HepG2 (cell line): ENCODE results near the gene RNF10. TPM values are rescaled to one million over a fixed set of nuclear protein-coding genes. Genes with fewer than 3 reads are reported as not detected.
A peak's percentile ranks its signal among the peaks of the same experiment; 100 is the strongest.

Experiments used
- ATF4 ChIP-seq, 2 experiments: fragments of 450-650 bp in 1 of 2; sonication (generic) in 1 of 2; formaldehyde crosslinking; IDR thresholded peaks; 2 replicates each; pipeline versions ENCODE4 v1.5.0 to v1.8.0; 2020 to 2022; ENCODE audit warnings: mild to moderate bottlenecking in 1 of 2, missing genetic modification reagents in 1 of 2
- FOXA3 ChIP-seq: IDR thresholded peaks from 2 replicates; pipeline ENCODE4 v1.6.1; 2016; ENCODE audit warnings: missing genetic modification reagents, missing compliant biosample characterization
- FOXJ3 ChIP-seq: sonication (generic); formaldehyde crosslinking; IDR thresholded peaks from 2 replicates; pipeline ENCODE4 v1.4.0; 2020; ENCODE audit warnings: missing genetic modification reagents, mild to moderate bottlenecking, borderline replicate concordance
- HCFC1 ChIP-seq: fragments of 150-350 bp; IDR thresholded peaks from 2 replicates; pipeline ENCODE4 v1.6.1; 2014; ENCODE audit warnings: low read depth, low read length
- HOXA5 ChIP-seq: sonication (generic); formaldehyde crosslinking; IDR thresholded peaks from 2 replicates; pipeline ENCODE4 v1.4.0; 2020; ENCODE audit warnings: missing genetic modification reagents
- JUND ChIP-seq: sonication (generic); formaldehyde crosslinking; IDR thresholded peaks from 2 replicates; pipeline ENCODE4 v1.8.0; 2022; ENCODE audit warnings: mild to moderate bottlenecking, missing genetic modification reagents
- KLF6 ChIP-seq: IDR thresholded peaks from 2 replicates; pipeline ENCODE4 v1.8.0; 2016; ENCODE audit warnings: missing biosample characterization, missing genetic modification reagents
- NR2F1 ChIP-seq, 2 experiments: fragments of 450-650 bp in 1 of 2; formaldehyde crosslinking in 1 of 2; IDR thresholded peaks; 2 replicates each; pipeline versions ENCODE4 v1.5.0 to v1.6.1; 2016 to 2020; ENCODE audit warnings: mild to moderate bottlenecking in 1 of 2, missing compliant biosample characterization in 1 of 2, missing genetic modification reagents in 1 of 2, moderate library complexity in 1 of 2
- REST ChIP-seq, 2 experiments: IDR thresholded peaks; 2 replicates each; pipeline ENCODE4 v1.6.1; 2011 to 2012; ENCODE audit warnings: low read length in 2 of 2, borderline replicate concordance in 1 of 2, low read depth in 1 of 2, mild to moderate bottlenecking in 1 of 2, moderate library complexity in 1 of 2
- SIN3A ChIP-seq: IDR thresholded peaks from 2 replicates; pipeline ENCODE4 v1.6.1; 2011; ENCODE audit warnings: low read depth, mild to moderate bottlenecking, control low read depth, low read length, borderline replicate concordance
- SMC3 ChIP-seq: IDR thresholded peaks from 2 replicates; pipeline ENCODE4 v1.6.1; 2011; ENCODE audit warnings: low read length, improper control_type of control experiment
- SMYD3 ChIP-seq: sonication (generic); formaldehyde crosslinking; IDR thresholded peaks from 2 replicates; pipeline ENCODE4 v1.8.1; 2023; ENCODE audit warnings: mild to moderate bottlenecking, missing genetic modification reagents
- ZMYM4 ChIP-seq: sonication (generic); formaldehyde crosslinking; IDR thresholded peaks from 2 replicates; pipeline ENCODE4 v1.8.1; 2023; ENCODE audit warnings: mild to moderate bottlenecking, missing genetic modification reagents
- ZNF121 ChIP-seq: sonication (generic); formaldehyde crosslinking; IDR thresholded peaks from 2 replicates; pipeline ENCODE4 v1.5.0; 2020; ENCODE audit warnings: mild to moderate bottlenecking, missing genetic modification reagents
- ZNF367 ChIP-seq: sonication (generic); formaldehyde crosslinking; IDR thresholded peaks from 2 replicates; pipeline ENCODE4 v1.4.0; 2020; ENCODE audit warnings: missing genetic modification reagents, borderline replicate concordance
- ZNF670 ChIP-seq: sonication (generic); formaldehyde crosslinking; IDR thresholded peaks from 2 replicates; pipeline ENCODE4 v1.8.0; 2022; ENCODE audit warnings: mild to moderate bottlenecking, missing genetic modification reagents, borderline replicate concordance
- ZNF782 ChIP-seq: sonication (generic); formaldehyde crosslinking; IDR thresholded peaks from 2 replicates; pipeline ENCODE4 v1.4.0; 2020; ENCODE audit warnings: missing genetic modification reagents, mild to moderate bottlenecking, borderline replicate concordance
- ZSCAN25 ChIP-seq: sonication (generic); formaldehyde crosslinking; IDR thresholded peaks from 2 replicates; pipeline ENCODE4 v1.8.0; 2022; ENCODE audit warnings: mild to moderate bottlenecking, missing genetic modification reagents
- polyA plus RNA-seq, 8 experiments: library from polyadenylated mRNA; depleted of rRNA in 3 of 8; stranded (reverse) in 7 of 8; unstranded in 1 of 8; fragments of >200 nt; fragmentation: Illumina TruSeq in 4 of 8; extraction: Trizol in 4 of 8; gene quantifications; 2 replicates each; pipeline versions ENCODE4 v1.2.1 to v1.2.3, GENCODE V29; 2011 to 2016; ENCODE audit warnings: low read depth in 4 of 8, missing spikeins in 1 of 8, mixed read lengths in 1 of 8; ENCODE audit not compliant: insufficient read depth in 1 of 8
- total RNA-seq, 5 experiments: library from RNA; depleted of rRNA; stranded (reverse); fragments of >200 nt; fragmentation: Illumina TruSeq; extraction: Trizol; gene quantifications; 2 replicates each; pipeline ENCODE4 v1.2.3, GENCODE V29; 2016; ENCODE audit warnings: low read depth in 1 of 5
- TF ChIP-seq, protein P1 (sequence below): sonication (generic); formaldehyde crosslinking; IDR thresholded peaks from 2 replicates; pipeline ENCODE4 v1.8.0; 2022; ENCODE audit warnings: mild to moderate bottlenecking, missing genetic modification reagents; ENCODE audit not compliant: insufficient replicate concordance
- TF ChIP-seq, protein P2 (sequence below): sonication (generic); formaldehyde crosslinking; IDR thresholded peaks from 2 replicates; pipeline ENCODE4 v1.9.0; 2021; ENCODE audit warnings: missing genetic modification reagents, borderline replicate concordance

RNF10 gene
- total and polyA plus RNA-seq, 2 of the 13 experiments (the other 11 are each of a cell fraction or from before 2014, with no cell fraction given) = 62.5 to 88.0 TPM

GRCh38 chr12:120534703-120535655 lies 823 bp downstream of the RNF10 start (continued):
- no peak for TF ChIP-seq HCFC1
- TF ChIP-seq SIN3A = 0 out of 2 replicates have a peak, but pooled peaks have one; percentile 25
- 0 out of 2 replicates have a peak, but pooled peaks have one; percentile 16 for TF ChIP-seq ZSCAN25 (CRISPR knock-in tag)
- no peak for TF ChIP-seq ZNF121
- no peak for TF ChIP-seq ATF4 (CRISPR knock-in tag; IDR thresholded peaks at IDR 0.05)
- TF ChIP-seq HOXA5 = no peak
- no peak for TF ChIP-seq FOXJ3
- no peak for TF ChIP-seq ZNF367 (CRISPR knock-in tag)
- TF ChIP-seq, protein P1, sequence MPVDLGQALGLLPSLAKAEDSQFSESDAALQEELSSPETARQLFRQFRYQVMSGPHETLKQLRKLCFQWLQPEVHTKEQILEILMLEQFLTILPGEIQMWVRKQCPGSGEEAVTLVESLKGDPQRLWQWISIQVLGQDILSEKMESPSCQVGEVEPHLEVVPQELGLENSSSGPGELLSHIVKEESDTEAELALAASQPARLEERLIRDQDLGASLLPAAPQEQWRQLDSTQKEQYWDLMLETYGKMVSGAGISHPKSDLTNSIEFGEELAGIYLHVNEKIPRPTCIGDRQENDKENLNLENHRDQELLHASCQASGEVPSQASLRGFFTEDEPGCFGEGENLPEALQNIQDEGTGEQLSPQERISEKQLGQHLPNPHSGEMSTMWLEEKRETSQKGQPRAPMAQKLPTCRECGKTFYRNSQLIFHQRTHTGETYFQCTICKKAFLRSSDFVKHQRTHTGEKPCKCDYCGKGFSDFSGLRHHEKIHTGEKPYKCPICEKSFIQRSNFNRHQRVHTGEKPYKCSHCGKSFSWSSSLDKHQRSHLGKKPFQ (CRISPR knock-in tag) = no peak
- no peak for TF ChIP-seq REST (IDR thresholded peaks at IDR 0.05; ENCODE audit: borderline replicate concordance in 1 of 2, low read depth in 1 of 2, low read length in 2 of 2)
- 0 out of 2 replicates have a peak, but pooled peaks have one; percentile 15 for TF ChIP-seq FOXA3
- TF ChIP-seq, protein P2, sequence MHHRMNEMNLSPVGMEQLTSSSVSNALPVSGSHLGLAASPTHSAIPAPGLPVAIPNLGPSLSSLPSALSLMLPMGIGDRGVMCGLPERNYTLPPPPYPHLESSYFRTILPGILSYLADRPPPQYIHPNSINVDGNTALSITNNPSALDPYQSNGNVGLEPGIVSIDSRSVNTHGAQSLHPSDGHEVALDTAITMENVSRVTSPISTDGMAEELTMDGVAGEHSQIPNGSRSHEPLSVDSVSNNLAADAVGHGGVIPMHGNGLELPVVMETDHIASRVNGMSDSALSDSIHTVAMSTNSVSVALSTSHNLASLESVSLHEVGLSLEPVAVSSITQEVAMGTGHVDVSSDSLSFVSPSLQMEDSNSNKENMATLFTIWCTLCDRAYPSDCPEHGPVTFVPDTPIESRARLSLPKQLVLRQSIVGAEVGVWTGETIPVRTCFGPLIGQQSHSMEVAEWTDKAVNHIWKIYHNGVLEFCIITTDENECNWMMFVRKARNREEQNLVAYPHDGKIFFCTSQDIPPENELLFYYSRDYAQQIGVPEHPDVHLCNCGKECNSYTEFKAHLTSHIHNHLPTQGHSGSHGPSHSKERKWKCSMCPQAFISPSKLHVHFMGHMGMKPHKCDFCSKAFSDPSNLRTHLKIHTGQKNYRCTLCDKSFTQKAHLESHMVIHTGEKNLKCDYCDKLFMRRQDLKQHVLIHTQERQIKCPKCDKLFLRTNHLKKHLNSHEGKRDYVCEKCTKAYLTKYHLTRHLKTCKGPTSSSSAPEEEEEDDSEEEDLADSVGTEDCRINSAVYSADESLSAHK (CRISPR knock-in tag) = no peak
- no peak for TF ChIP-seq SMYD3
- no peak for TF ChIP-seq NR2F1 (CRISPR knock-in tag; IDR thresholded peaks at IDR 0.05)
- TF ChIP-seq KLF6 = no peak
- no peak for TF ChIP-seq ZNF670
- no peak for TF ChIP-seq JUND (CRISPR knock-in tag)
- TF ChIP-seq SMC3 = no peak
- no peak for TF ChIP-seq ZMYM4 (CRISPR knock-in tag)
- TF ChIP-seq ZNF782 (CRISPR knock-in tag) = no peak
